Stimulated activated CD4-positive, alpha-beta T cell treated with anti-CD3 and anti-CD28 coated beads, Interleukin-4, amount 100 ng/mL, for 1 hour (primary cell): ENCODE results near the gene CCDC124.

Experiments used
- DNase-seq: peaks from one replicate; pipeline ENCODE4 v3.0.0-alpha.2; 2020

Gene CCDC124

GRCh38 chr19:17936379-17936778 lies 3.6 kb downstream of the CCDC124 start:
- DNase-seq, result no peak

- no peak for DNase-seq
Measured at GRCh38 chr19:17937371-17937900, 4.6 kb downstream of the CCDC124 start.

GRCh38 chr19:17938092-17938845 lies 5.5 kb downstream of the CCDC124 start:
- DNase-seq, result peak; percentile 85

- no peak for DNase-seq
Measured at GRCh38 chr19:17942181-17942580, 9.4 kb downstream of the CCDC124 start.

- DNase-seq, result no peak
Measured at GRCh38 chr19:17942582-17943273, 9.9 kb downstream of the CCDC124 start.

GRCh38 chr19:17943274-17944221 lies 10.7 kb downstream of the CCDC124 start:
- DNase-seq, result no peak

- DNase-seq, result no peak
Measured at GRCh38 chr19:17944301-17944700, 11.5 kb downstream of the CCDC124 start.

- DNase-seq, result no peak
Measured at GRCh38 chr19:17946965-17947784, 14.4 kb downstream of the CCDC124 start.

- peak; percentile 95 for DNase-seq
Measured at GRCh38 chr19:17947815-17948513, 15.1 kb downstream of the CCDC124 start.

GRCh38 chr19:17948514-17948900 lies 15.7 kb downstream of the CCDC124 start:
- DNase-seq, result no peak

- peak; percentile 17 for DNase-seq
Measured at GRCh38 chr19:17948931-17949930, 16.4 kb downstream of the CCDC124 start.

- no peak for DNase-seq
Measured at GRCh38 chr19:17949956-17950309, 17.1 kb downstream of the CCDC124 start.

- DNase-seq, result peak; percentile 29
Measured at GRCh38 chr19:17950310-17951156, 17.7 kb downstream of the CCDC124 start.

GRCh38 chr19:17951157-17951989 lies 18.6 kb downstream of the CCDC124 start:
- no peak for DNase-seq

- DNase-seq, result no peak
Measured at GRCh38 chr19:17951990-17952976, 19.5 kb downstream of the CCDC124 start.

- no peak for DNase-seq
Measured at GRCh38 chr19:17953316-17953801, 20.5 kb downstream of the CCDC124 start.

GRCh38 chr19:17953869-17954268 lies 21.1 kb downstream of the CCDC124 start:
- DNase-seq, result no peak
